HG03039 (cell line): Measurements from ENCODE around the gene RAD9B.
"Not testable (repeated sequence)": the region's sequence is repeated elsewhere in the genome, so short reads cannot be mapped to it uniquely, and the experiment has no call there.

Experiments used
- ATAC-seq: cut with Tn5 transposase; IDR thresholded peaks from one replicate; pipeline ENCODE4 v1.9.1; 2021; ENCODE audit warnings: mild to moderate bottlenecking, moderate library complexity; ENCODE audit not compliant: unreplicated experiment

RAD9B gene

DNA sequence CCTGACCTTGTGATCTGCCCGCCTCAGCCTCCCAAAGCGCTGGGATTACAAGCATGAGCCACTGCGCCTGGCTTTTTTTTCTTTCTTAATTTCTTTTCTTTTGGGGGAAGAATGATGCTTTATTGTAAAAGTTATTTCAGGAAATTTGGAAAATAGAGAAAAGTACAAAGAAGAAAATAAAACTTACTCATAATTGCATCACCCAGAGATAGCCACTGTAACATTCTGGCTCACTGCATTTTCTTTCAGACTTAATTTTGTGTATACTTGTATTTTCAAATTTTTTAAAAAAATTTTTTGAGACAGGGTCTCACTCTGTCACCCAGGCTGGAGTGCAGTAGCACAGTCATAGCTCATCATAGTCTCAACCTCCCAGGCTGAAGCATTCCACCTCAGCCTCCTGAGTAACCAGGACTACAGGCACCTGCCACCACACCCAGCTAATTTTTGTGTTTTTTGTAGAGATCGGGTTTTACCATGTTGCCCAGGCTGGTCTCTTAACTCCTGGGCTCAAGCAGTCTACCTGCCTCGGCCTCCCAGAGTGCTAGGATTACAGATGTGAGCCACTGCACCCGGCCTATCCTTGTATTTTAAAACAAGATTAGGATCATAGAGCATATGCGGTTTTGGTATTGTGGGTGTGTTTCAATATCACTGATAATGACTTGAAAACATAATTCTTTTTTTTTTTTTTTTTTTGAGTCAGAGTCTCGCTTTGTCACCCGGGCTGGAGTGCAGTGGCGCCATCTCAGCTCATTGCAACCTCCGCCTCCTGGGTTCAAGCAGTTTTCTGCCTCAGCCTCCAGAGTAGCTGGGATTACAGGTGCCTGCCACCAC lies 19.0 kb downstream of the RAD9B start:
- ATAC-seq, result not testable (repeated sequence)

- ATAC-seq, result no peak
Measured at GRCh38 chr12:110528277-110528839, 26.2 kb downstream of the RAD9B start.

DNA sequence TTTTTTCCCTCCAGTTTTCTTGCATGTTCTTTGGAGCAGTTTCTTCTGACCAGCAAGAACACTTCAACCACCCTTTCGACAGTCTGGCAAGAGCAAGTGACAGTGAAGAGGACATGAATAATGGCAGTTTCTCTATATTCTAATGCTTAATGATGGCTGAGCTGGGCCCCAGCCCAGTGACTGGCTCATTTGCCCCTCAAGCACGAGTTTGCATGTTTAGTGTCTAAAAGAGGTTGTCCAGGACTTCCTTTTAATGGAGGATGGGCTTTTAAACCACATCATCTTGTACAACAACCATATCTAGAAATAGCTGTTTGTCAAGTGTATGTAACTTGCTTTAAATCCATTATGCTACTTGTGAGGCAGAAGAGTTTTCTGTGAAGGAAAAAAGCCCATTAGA lies 28.4 kb downstream of the RAD9B start:
- no peak for ATAC-seq

DNA sequence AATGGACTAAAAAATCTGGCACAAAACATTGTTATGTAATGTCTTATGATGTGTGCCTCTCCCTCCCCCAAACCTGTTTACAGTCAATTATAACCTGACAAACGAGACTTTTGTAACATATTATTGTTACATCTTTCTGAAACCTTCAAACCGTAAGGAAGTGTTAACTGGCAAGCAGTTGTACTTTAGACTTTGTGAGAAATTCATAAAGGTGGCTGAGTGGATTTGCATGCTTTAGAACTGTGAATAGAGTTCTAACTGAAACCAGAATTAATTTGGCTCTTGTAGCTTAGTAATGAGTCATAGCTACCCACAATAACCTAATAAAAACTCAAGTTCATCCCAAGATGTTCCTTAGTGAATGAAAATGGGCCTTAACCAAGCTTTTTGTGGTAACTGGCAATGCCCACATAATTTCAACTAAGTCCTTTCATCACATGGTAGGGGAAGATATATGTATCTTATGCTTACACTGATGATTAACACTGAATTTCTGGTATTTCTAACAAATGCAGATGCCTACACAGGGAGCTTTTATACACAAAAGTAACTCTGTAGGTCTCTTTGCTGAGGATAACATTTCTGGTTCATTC lies 29.7 kb downstream of the RAD9B start:
- peak; percentile 52 for ATAC-seq

- ATAC-seq, result no peak
Measured at GRCh38 chr12:110532644-110533043, 30.5 kb downstream of the RAD9B start.

DNA sequence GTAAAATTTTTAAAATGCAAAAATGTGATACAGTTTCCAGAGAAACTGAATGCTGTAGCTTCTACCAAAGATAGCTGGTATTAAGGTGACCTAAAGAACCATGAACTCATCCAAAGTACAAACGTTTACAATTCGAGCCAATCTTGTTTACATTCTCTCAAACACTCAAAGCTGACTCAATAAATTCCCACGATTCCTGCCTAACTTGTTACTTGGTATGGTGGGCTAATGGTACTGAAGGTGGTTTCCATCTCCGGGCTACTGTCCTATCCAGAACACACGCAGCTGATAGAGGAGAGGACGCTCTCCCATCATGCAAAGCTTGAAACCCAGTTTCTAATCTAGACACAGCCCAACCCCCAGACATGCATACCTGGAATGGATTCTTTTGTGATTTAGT lies 31.5 kb downstream of the RAD9B start:
- ATAC-seq, result no peak

- no peak for ATAC-seq
Measured at GRCh38 chr12:110534811-110535210, 32.7 kb downstream of the RAD9B start.

GRCh38 chr12:110536834-110537604 lies 34.9 kb downstream of the RAD9B start:
- ATAC-seq, result no peak

- no peak for ATAC-seq
Measured at GRCh38 chr12:110537605-110538409, 35.7 kb downstream of the RAD9B start.

- ATAC-seq, result no peak
Measured at GRCh38 chr12:110538869-110539622, 36.9 kb downstream of the RAD9B start.

GRCh38 chr12:110540048-110540447 lies 37.9 kb downstream of the RAD9B start:
- ATAC-seq, result no peak

DNA sequence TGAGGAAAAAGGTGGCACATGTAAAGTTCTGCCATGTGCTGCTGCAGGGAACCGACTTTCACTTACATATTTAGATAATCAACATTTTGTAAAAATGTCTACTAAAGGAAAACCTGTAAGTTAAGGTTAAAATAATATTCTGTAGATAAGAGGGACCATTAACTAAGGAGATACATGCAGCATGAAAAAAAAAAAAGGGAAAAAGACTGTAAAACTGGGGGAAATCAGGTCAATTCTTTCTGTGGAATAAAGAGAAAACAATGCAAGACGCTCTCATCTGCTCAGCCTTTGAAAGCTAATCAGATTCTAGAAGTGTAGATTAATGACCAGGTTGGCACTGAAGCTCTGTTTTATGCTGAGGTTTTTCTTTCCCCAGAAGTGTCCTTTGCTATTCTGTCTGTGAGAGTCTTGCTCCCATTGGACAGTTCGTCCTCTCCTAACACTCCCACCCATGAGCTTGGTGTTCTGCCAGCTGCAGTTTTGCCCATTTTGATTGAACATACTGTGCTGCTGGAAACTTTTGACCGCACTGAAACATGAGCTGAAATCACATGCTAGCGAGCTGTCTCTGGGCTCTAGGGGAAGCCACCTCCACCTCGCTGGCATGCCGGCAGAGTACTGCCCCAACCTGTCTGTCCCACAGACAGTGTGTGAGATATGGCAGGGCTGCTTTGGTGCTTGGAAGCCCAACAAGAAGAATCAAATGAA lies 41.3 kb downstream of the RAD9B start:
- ATAC-seq, result no peak

GRCh38 chr12:110543965-110544364 lies 41.8 kb downstream of the RAD9B start:
- no peak for ATAC-seq

DNA sequence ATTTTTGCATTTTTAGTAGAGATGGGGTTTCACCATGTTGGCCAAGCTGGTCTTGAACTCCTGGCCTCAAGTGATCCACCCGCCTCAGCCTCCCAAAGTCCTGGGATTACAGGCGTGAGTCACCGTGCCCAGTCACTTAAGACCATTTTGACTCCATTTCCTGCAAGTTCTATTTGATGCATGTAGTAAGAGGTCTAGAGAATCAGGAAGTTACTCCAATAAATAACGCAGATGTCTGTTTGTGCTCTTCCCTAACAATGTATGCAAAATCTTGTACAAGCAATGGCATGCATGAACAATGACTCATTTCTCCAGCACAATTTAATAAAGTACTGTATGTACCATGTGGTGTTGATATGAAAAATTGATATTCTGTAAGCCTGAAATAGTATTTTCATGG lies 43.1 kb downstream of the RAD9B start:
- not testable (repeated sequence) for ATAC-seq

DNA sequence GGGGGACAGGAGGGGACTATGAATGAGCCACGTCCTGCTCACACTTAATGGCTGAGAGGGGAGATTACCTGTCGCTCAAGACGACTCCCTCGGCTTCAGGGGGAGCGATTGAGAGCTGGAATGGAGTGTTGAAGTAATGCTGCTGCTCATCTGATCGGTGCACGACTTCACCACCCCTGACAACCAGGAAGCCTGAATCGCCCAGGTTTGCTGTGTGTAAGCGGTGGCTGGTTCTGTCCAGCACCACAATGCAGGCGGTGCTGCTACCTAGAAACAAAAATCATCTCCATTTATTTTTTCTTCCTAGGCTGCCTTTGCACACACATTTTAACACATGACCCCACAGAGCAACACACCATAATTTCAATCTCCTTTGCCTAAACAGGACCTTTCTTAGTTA lies 43.7 kb downstream of the RAD9B start:
- no peak for ATAC-seq

DNA sequence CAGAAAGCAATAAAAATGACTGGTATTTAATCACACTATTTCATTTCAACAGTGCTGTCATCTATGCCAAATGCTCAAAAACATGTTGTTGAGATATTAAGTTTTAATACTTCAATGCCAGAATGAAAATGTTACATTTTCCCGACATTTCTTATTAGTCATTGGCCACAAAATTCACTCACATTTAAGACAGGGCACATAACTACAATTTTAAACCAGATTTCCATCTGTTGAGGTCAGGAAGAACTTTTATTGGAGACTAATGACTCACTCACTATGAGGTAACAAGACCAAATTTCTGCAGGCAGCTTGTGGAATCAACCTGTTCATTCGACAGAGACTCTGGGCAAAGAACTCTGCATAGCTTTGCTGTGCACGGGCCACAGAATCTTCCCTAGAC lies 44.2 kb downstream of the RAD9B start:
- no peak for ATAC-seq

DNA sequence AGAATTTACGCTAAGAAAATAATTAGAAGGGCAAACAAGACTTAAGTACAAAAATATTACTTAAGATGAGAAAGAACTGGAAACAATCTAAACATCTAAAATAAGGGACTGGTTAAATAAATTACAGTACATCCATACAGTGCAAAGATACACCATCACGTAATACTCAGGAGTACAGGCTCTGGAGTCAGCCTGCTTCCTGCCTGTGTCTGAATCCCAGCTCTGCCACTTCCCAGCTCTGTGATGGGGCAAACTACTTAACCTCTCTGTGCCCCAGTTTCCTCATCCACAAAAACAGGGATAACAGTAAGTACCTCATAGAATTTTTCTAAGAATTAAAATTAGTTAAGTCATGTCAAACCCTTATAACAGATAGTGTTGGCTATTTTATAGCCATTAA lies 45.0 kb downstream of the RAD9B start:
- no peak for ATAC-seq

DNA sequence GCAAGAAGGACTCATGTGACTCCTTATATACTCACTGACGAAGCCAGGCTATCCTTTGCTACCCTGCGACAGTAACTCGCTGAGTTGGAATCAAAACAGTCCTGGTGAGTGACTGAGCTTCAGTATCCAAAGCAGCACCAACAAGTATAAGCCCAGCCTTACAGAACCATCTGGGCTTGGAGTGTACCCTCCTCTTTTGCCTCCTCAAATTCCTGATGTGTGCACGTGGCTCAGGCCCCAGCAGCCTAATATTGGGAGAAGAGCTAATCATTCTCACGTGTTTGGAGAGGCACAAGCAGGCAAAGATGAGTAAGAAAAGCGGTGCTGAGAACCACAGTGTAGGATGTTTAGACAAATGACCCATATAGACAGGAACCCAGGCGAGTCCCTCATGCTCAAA lies 46.5 kb downstream of the RAD9B start:
- ATAC-seq, result no peak

DNA sequence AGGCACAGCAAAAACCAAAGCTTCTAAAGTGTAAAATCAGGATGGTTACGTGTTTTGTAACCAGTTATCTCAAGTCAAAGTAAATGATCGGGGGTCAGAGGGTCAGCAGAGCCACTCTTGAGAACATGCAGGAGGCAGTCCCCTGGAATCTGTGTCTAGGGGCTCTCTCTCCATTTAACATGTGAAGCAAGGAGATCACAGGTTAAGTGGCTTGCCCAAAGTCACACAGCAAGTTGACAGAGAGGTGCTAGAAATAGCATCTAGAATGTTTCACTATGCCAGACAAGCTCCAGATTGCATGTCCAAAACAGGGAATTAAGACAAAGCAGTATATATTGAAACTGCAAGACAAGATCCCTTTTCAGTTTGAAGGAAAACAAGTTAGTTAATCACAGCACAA lies 47.6 kb downstream of the RAD9B start:
- no peak for ATAC-seq
